GM18861 (cell line): Measurements from ENCODE around the gene RDH13.
"Not testable (repeated sequence)": the region's sequence is repeated elsewhere in the genome, so short reads cannot be mapped to it uniquely, and the experiment has no call there.

Source experiments
- ATAC-seq: cut with Tn5 transposase; IDR thresholded peaks from one replicate; pipeline ENCODE4 v1.9.1; 2021; ENCODE audit not compliant: unreplicated experiment

RDH13 gene

DNA sequence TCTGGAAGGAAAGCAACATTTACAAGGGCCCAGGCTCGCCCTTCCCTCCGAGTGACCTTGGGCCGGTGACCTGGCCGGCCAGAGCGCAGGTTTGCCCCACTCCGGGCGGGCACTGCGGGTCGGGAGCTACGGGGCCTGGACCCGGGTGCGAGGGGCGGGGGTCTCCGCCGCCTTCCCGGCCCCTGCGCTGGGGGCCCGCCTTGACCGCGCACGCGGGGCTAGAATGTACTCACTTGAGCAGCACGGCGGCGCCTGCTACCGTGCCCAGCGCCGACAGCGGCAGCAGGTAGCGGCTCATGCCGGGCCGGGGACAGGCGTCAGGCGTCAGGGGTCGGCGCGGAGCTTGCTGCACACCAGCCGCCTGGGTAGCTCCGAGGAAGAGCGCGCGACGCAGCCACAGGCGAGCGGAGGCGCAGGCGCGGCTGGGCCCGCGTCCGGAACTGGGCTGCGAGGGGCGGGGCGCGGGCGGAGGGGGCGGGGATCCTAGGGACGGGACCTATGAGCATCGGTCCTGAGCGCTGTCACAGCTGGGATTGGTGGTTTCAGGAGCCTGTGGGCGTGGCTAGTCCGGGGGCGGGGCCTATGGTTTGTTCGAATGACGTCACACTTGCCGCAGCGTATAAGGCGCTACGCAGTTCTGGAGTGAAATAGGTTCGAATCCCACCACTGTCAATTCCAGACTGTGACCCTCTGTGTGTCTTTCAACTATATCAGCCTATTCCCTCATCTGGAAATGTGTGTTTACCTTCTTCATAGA lies at the start of gene RDH13:
Gene RDH13 (minus strand): TSS at position 414 of the 757 bp plus-strand sequence. CDS start 116 bp downstream, at position 298.
- ATAC-seq = peak; percentile 75

DNA sequence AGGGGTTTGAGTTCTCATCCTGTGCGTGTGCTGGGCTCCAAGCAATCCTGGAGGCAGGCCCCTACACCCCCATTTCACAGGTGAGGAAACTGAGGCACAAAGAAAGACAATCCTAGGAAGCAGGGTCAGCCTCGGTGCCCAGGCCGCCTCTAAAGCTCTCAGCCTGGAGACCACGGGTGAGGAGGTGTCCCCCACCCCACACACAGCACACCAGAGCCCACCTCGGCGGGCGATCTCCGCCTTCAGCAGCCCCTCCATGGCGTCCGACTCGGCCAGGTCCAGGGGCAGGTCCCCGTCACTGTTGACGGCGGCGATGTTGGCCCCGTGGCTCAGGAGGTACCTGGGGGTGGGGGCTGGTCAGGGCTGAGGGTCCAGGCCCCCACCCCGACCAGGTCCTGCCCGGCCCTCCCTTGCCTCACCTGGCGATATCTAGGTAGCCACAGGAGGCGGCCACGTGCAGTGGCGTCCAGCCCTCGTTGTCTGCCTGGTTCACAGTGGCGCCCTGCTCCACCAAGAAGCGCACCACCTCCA lies 49.4 kb upstream of the RDH13 start:
- no peak for ATAC-seq

DNA sequence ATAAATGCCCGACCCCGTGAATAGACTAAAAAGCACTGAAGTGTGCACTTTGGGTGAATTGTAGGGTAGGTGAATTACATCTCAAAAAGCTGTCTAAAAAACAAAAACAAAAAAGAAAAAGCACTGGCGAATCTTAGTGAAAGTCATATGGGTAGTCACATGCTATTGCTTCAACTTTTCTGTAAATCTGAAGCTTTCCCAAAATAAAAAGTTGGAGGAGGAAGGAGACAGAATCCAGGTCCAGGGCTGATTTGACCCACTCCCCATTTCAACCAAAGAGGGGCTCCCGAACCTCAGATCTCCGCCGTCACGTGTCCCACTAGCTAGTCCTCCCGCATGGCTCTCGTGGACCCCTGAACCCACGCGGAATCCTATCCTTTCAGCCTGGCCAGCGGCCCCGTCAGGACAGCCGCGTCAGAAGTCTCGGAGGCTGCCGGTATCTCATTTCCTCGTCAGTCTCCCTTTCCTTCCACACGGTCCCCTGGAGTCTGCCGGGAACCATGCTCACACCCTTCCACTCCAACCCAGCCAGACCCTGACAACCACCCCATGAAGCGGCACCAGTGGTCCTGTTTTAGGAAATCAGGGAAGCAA lies 48.4 kb upstream of the RDH13 start:
- no peak for ATAC-seq

DNA sequence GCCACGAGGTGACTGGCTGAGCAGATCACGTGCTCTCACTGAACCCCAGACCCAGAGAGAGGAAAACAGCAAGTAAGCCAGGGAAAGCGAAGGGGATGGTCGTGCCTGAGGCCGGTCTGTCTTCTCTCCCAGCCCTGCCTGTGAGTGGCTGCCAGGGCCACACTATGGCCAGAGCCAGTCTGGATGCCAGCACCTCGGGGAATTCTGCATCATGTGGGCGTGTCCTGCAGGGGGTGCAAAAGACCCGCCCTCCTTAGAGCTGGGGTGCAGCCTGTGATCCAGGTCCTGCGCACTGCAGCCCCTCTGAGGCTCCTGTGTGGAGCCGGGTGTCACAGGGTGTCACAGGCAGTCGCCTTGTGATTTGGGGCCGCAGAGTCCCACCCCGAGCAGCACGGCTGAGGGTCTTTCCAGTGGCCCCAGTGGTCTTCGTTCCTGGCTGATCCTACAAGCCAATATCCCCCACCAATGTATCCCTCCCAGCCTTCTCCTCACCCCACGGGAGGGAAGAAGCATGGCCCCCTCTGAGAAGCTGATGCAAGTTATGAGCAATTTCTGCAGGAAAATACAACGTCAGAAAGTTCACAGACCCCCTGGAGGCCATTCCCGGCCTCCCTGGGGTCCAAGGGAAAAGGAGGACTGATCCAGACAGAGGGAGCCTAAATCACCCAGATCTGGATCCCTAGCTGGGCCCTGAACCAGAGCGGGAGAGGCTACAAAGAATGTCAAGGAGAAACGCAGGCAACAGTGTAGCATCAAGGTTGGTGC lies 46.8 kb upstream of the RDH13 start:
- no peak for ATAC-seq

DNA sequence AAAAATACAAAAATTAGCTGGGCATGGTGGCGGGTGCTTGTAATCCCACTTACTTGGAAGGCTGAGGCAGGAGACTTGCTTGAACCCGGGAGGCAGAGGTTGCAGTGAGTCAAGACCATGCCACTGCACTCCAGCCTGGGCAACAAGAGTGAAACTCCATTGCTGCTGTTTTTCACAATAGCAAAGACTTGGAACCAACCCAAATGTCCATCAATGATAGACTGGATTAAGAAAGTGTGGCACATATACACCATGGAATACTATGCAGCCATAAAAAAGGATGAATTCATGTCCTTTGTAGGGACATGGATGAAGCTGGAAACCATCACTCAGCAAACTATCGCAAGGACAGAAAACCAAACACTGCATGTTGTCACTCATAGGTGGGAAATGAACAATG lies 44.3 kb upstream of the RDH13 start:
- not testable (repeated sequence) for ATAC-seq

GRCh38 chr19:55106591-55106990 lies 43.6 kb upstream of the RDH13 start:
- ATAC-seq = no peak

- no peak for ATAC-seq
Measured at GRCh38 chr19:55105237-55105636, 42.3 kb upstream of the RDH13 start.

- ATAC-seq = no peak
Measured at GRCh38 chr19:55103190-55103589, 40.2 kb upstream of the RDH13 start.

DNA sequence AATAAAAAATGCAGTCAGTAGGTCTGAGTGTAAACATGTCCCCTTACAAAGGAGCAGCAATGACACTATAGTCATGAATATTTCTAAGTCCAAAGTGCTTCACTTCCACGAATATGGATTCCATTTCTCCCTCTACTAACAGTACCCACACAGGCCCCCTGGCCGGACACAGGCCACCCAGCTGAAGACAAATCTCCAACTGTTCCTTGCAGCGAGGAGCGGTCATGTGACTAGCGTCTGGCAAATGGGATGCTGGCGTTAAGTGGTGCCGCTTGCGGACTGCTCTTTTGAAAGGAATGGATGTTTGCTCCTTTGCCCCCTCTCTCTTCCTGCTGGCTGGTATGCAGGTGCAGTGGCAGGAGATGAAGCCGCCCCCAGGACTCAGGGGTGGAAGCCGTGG lies 38.3 kb upstream of the RDH13 start:
- no peak for ATAC-seq

DNA sequence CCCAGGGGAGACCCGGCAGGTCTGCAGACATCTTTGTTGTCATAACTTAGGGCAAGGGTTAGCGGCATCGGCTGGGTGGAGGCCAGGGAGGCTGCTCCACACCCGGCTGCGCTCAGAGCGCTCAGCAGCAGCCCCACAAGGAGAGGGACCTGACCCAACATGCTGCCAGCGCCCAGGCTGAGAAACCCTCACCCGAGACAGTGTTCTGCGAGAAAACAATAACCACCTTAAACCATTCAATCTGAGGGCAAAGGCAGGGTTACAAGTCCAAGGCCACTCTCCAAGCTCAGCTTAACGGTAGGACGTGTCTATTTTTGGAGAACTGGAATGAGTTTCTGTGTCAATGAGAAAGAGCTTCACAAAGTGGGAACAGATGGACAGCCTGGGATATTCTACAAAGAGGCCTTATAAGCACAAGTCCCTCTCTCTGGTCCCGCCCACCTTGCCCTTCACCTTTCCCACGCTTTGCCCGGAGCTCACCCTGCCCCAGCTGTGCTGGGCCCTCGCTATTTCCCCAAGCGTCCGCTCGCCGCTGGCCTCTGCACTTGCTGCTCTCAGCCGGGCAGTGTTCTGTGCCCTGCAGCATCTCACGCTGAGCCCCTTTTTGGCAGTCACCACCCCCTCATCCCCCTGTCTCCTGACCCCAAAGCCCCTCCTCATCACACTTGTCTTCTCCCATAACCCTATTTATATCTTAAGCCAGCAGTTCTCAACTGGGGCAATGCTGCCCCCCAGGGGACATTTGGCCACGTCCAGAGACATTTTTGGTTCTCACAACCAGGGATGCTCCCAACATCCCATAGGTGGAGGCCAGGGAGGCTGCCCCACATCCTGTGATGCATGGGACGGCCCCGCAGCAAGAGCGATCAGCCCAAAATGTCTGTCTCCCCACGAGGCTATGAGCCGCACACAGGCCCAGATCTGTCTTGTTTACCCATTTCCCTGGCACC lies 36.9 kb upstream of the RDH13 start:
- ATAC-seq = no peak

DNA sequence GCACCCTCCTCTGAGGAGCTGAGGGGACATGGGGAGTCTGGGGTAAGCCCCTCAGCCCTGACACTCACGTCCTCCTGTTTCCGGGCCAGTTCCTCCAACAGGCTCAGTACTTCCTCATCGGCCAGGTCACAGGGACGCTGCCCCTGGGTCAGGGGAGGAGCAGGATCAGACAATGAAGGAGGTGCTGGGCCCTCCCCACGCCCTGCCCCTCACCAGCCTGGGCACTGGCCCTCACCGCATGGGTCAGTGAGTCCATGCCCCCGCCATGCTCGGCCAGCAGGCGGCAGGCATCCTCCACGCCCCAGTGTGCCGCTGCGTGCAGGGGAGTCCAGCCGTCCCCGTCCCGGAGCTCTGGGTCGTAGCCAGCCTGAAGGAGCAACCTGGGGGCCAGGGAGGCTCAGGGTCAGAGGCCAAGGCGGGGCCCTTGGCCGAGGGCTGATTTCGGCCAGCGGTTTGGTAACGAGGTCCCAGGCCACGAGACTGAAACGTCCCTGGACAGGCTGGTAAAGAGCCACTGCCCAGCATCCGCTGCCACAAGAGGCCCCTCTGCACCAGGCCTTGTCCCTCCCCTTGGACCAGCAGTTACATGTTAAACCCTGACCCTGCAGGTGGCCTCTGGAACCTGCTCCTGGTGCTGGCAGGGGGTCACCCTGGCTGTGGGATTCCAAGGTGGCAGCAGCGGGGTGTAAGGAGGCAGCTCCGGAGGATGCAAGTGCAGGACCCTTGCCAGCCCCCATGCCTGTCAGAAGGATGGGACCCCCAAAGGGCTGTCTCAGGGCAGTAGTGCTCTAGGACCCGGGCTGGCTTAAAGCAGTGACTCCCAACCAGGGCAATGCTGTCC lies 36.0 kb upstream of the RDH13 start:
- ATAC-seq = no peak

DNA sequence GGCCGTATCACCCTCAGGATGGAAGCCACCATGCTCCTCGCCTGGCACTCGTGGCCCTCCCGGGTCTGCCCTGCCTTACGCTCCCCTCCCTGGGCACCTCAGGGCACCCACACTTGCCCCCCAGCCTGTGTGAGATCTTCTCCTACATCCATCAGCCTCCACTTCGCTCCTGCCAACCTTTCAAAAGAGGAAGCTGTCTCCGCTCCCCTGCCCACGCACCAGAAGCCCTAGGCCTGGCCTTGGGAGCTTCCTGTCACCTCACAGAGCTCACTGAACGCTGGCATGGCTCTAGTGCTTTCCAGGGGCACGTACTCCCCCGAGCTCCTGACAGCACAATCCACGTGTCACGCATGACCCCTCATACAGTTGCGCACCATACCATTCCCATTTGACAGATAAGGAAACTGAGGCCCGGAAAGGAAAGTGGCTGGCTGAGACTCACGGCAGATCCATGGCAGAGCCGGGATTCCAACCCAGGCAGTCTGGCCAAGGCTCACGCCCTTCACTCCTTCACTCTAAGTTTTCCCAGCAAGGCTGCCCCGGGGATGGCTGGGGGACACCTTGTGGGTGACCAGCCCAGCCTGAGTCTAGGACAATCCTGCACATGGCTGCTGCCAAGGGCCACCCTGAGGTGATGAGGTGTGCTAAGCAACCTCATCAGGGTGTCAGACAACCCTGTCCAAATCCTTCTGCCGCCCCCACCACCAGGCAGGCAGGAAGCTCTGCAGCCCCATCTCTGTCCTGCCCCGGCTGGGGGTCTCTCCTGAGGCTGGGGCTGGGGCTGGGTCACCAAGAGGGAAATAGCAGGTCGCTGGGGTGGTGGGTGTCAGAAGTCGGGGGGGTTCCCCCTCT lies 35.1 kb upstream of the RDH13 start:
- ATAC-seq = no peak

DNA sequence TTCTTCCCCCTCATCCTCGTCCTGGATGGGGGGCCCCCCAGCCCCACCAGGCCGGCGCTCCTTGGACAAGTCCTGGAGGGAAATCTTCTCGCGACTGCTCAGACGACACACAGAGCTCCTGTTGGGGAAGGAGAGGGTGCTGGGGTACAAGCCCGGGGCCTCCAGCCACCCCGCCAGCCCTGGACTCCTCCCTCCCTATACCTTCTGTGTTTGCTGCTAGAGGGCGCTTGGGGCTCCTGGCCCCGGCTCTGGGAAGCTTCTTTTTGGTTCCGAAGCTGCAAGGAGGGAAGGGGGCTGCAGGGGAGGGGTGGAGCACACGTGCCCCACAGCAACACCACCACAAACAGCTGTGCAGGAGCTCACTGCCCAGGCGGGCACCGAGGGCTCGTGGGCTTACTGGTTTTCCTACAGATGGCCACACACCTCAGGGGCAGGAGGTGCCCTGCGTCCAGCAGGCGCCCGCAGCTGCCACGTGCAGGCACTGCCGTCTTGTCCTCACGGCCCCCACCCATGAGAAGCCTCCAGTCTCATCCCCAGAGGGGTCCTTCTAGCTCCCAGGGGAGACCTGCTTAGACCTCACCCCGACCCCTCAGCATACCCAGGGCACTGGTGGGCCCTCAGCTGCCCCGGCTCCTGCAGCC lies 33.2 kb upstream of the RDH13 start:
- ATAC-seq = no peak

DNA sequence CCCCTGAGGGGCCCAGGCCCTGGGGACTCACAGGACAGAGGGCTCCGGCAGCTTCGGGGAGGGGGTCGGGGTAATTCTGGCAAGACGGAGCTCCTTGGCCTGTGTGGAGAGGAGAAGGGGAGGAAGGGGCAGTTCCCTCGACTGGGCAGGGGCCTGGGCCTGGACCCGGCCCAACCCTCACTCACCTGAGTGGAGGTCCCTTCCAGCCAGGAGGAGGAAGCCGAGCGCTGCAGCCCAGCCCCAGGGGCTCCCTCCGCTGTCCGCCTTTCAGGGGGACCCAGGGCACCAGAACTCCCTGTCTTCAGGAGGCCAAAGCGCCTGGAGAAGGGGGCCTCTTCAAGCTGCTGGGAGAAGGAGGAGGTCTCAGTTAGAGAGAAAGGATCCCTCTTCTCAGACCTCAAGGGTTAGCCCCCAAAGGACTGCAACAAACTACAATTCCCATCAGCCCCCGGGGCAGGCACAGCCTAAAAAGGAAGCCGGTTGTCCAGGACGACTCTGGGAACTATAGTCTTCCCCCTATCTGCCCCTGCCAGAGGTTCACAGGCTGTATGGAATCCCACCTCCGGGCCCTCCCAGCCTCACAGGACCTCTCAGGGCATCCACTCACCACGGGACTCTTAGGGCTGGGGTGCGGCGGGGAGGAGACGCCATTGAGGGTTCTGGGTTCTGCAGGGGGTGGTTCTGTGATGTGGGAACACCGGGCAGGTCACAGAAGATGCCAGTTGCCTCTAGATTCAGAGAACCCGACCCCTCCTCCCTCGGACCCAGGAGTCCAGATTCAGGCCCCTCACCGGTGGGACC lies 32.5 kb upstream of the RDH13 start:
- no peak for ATAC-seq

- no peak for ATAC-seq
Measured at GRCh38 chr19:55094456-55095259, 31.7 kb upstream of the RDH13 start.

DNA sequence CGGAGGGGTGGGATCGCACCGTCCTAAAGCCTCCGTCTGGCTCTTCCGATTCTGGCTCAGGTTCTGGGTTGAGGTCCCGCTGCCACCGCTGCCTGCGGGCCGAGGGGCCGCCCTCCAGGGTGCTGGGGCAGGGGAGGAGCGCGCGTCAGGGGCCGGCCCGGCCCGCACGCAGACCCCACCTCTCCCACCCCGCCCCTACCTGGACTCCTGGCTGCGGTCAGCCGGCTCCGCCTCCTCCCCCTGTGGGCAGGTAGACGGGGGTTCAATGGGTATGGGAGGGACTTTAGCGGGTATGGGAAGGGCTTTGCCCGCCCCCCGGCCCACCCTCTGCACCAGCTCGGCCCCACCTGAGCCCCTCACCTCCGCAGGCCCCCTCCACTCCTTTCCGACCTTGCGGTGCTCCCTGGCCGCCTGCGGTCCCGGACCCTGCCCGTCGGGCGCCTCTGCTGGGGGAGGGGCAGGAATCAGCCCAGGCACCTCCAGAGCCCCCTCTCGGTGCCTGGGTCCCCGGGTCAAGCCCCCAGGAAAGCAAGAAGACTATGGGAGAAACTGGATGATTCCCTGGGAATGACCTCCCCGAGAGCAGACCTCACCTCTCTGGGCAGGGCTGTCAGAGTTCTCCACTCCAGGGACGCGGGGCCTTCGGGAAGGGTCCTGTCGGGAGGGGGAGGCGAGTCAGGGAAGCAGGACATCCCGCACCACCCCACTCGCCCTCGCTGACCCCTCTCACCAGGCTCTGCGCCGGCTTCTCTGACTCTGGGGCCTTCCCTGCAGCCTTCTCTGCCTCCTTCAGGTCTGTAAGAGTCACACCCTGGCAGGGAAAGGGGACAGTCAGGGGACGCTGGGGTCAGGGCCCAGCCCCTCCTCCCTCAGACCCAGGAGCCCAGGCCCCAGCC lies 29.7 kb upstream of the RDH13 start:
- no peak for ATAC-seq
